GM13976 (cell line): Measurements from ENCODE around the gene ZNF595.
A peak's percentile ranks its signal among the peaks of the same experiment; 100 is the strongest.
"Not testable (repeated sequence)": the region's sequence is repeated elsewhere in the genome, so short reads cannot be mapped to it uniquely, and the experiment has no call there.

ENCODE experiments used
- DNase-seq: peaks from one replicate; pipeline ENCODE4 v3.0.0; 2012; ENCODE audit warnings: low spot score
- CTCF ChIP-seq: IDR thresholded peaks from 2 replicates; pipeline ENCODE4 v1.5.1; 2012; ENCODE audit warnings: borderline replicate concordance, mild to moderate bottlenecking; ENCODE audit not compliant: insufficient read depth; ENCODE audit errors: extremely low read depth, missing control alignments, control extremely low read depth
- in situ Hi-C: fragments of 300-500 bp; cut with MboI; formaldehyde crosslinking; loops from one replicate; pipeline ENCODE4 v1.12.0; 2022; ENCODE audit warnings: low sequenced_read_pairs, mixed read lengths, inconsistent platforms; ENCODE audit not compliant: unreplicated experiment

The ZNF595 gene

GRCh38 chr4:52804-53479 is at the start of gene ZNF595:
ZNF595 (plus strand) TSS chr4:53321; CDS start chr4:53489, 168 bp downstream.
- in situ Hi-C loops = not testable (repeated sequence)

GRCh38 chr4:9937-10870 is 42.9 kb upstream of the ZNF595 start:
- in situ Hi-C loops, DNase-seq: not testable (repeated sequence)

More at GRCh38 chr4:52804-53479, at the start of gene ZNF595:
- DNase-seq = not testable (repeated sequence)

GRCh38 chr4:11095-11815 is 41.9 kb upstream of the ZNF595 start:
- in situ Hi-C loops, DNase-seq: not testable (repeated sequence)

- DNase-seq, in situ Hi-C loops: not testable (repeated sequence)
These were observed 41.2 kb upstream of the ZNF595 start for GRCh38 chr4:11816-12417.

GRCh38 chr4:18128-18527 is 35.0 kb upstream of the ZNF595 start:
- DNase-seq, in situ Hi-C loops: not testable (repeated sequence)

More at GRCh38 chr4:11816-12417, 41.2 kb upstream of the ZNF595 start:
- peak; percentile 1 for TF ChIP-seq CTCF

GRCh38 chr4:18589-18988 is 34.5 kb upstream of the ZNF595 start:
- DNase-seq, in situ Hi-C loops: not testable (repeated sequence)

GRCh38 chr4:22882-23281 is 30.2 kb upstream of the ZNF595 start:
- DNase-seq, in situ Hi-C loops: not testable (repeated sequence)

GRCh38 chr4:24359-24758 is 28.8 kb upstream of the ZNF595 start:
- DNase-seq, in situ Hi-C loops: not testable (repeated sequence)

GRCh38 chr4:27501-27900 is 25.6 kb upstream of the ZNF595 start:
- in situ Hi-C loops, DNase-seq: not testable (repeated sequence)

- in situ Hi-C loops, DNase-seq: not testable (repeated sequence)
These were observed 24.2 kb upstream of the ZNF595 start for GRCh38 chr4:28767-29542.

- in situ Hi-C loops, DNase-seq: not testable (repeated sequence)
These were observed 19.8 kb upstream of the ZNF595 start for GRCh38 chr4:33314-33713.

- DNase-seq, in situ Hi-C loops: not testable (repeated sequence)
These were observed 16.3 kb upstream of the ZNF595 start for GRCh38 chr4:36559-37415.

- in situ Hi-C loops, DNase-seq: not testable (repeated sequence)
These were observed 14.9 kb upstream of the ZNF595 start for GRCh38 chr4:38202-38601.

- in situ Hi-C loops, DNase-seq: not testable (repeated sequence)
These were observed 9.7 kb upstream of the ZNF595 start for GRCh38 chr4:43375-43774.

- in situ Hi-C loops, DNase-seq: not testable (repeated sequence)
These were observed 1.9 kb upstream of the ZNF595 start for GRCh38 chr4:51253-51652.
